DMS53 treated with DMSO at 0.1 percent for 48 hours (cell line): ENCODE measurements around the gene PA2G4.
"Not testable (repeated sequence)": the region's sequence is repeated elsewhere in the genome, so short reads cannot be mapped to it uniquely, and the experiment has no call there.

ENCODE experiments used
- DNase-seq: peaks from one replicate; lab custom pipeline; 2025; ENCODE audit not compliant: unreplicated experiment; lab: John Stamatoyannopoulos, UW

Gene PA2G4

GRCh38 chr12:56104109-56104814 is at the start of gene PA2G4:
PA2G4 (plus strand) TSS chr12:56104559; CDS start chr12:56104738, 179 bp downstream.
- peak; percentile 98 for DNase-seq

- DNase-seq, result not testable (repeated sequence)
Observed at GRCh38 chr12:56059964-56060363, 44.4 kb upstream of the PA2G4 start.

GRCh38 chr12:56061982-56062381 is 42.4 kb upstream of the PA2G4 start:
- DNase-seq, result no peak

- DNase-seq, result no peak
Observed at GRCh38 chr12:56062996-56063395, 41.4 kb upstream of the PA2G4 start.

GRCh38 chr12:56071648-56072047 is 32.7 kb upstream of the PA2G4 start:
- DNase-seq, result no peak

- no peak for DNase-seq
Observed at GRCh38 chr12:56074396-56074795, 30.0 kb upstream of the PA2G4 start.

- DNase-seq, result not testable (repeated sequence)
Observed at GRCh38 chr12:56077966-56078365, 26.4 kb upstream of the PA2G4 start.

- no peak for DNase-seq
Observed at GRCh38 chr12:56078427-56078826, 25.9 kb upstream of the PA2G4 start.

GRCh38 chr12:56078931-56079722 is 25.2 kb upstream of the PA2G4 start:
- DNase-seq, result peak; percentile 80

GRCh38 chr12:56079723-56080555 is 24.4 kb upstream of the PA2G4 start, which contains the start of gene ERBB3:
ERBB3 (plus strand) TSS chr12:56080165; CDS start chr12:56080301, 136 bp downstream.
- peak; percentile 88 for DNase-seq

GRCh38 chr12:56080556-56081138 is 23.7 kb upstream of the PA2G4 start:
- no peak for DNase-seq

- peak; percentile 63 for DNase-seq
Observed at GRCh38 chr12:56081393-56082347, 22.7 kb upstream of the PA2G4 start.

- DNase-seq, result no peak
Observed at GRCh38 chr12:56082382-56082781, 22.0 kb upstream of the PA2G4 start.

- DNase-seq, result no peak
Observed at GRCh38 chr12:56082967-56083366, 21.4 kb upstream of the PA2G4 start.

- DNase-seq, result no peak
Observed at GRCh38 chr12:56084958-56085543, 19.3 kb upstream of the PA2G4 start.

- DNase-seq, result peak; percentile 65
Observed at GRCh38 chr12:56086096-56086495, 18.3 kb upstream of the PA2G4 start.

- DNase-seq, result no peak
Observed at GRCh38 chr12:56086608-56087007, 17.8 kb upstream of the PA2G4 start.

- DNase-seq, result no peak
Observed at GRCh38 chr12:56087220-56087619, 17.1 kb upstream of the PA2G4 start.

- DNase-seq, result no peak
Observed at GRCh38 chr12:56097738-56098137, 6.6 kb upstream of the PA2G4 start.
